Keratinocyte (primary cell): ENCODE measurements around the gene MAGI3.

Experiments
- EZH2 ChIP-seq: IDR thresholded peaks from one replicate; pipeline ENCODE4 v1.6.1; 2012; ENCODE audit warnings: inconsistent platforms, mild to moderate bottlenecking, low read length, moderate library complexity
- TF ChIP-seq, protein P1 (sequence below), 3 experiments: IDR thresholded peaks in 1 of 3; conservative IDR thresholded peaks in 1 of 3; optimal IDR thresholded peaks in 1 of 3; 2 replicates in 2 of 3; 3 replicates in 1 of 3; pipeline versions ENCODE3 to v1.5.1; 2011; ENCODE audit warnings: low read length in 3 of 3, mild to moderate bottlenecking in 3 of 3, moderate library complexity in 2 of 3, control low read depth in 1 of 3, inconsistent platforms in 1 of 3; ENCODE audit not compliant: insufficient read depth in 2 of 3; ENCODE audit errors: extremely low read depth in 1 of 3

DNA sequence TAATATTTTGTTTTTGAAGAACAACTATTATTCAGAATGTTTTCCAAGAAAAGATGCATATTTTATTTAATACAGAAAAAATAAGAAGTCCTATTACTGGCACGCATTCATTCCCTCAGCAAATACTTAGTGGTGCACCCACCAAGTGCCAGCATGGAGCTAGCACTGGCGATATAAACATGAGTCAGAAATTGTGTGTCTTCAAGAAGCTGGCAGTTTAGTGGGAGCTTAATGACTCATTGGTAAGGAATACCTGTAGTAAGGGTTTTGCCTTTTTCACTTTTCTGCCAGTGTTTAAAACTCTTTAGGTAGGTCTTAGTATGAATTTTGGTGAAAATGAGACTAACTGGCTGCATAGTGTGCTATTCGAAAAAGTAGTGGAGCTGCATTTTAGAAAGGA, 6.3 kb downstream of the MAGI3 start:
- TF ChIP-seq, protein P1, sequence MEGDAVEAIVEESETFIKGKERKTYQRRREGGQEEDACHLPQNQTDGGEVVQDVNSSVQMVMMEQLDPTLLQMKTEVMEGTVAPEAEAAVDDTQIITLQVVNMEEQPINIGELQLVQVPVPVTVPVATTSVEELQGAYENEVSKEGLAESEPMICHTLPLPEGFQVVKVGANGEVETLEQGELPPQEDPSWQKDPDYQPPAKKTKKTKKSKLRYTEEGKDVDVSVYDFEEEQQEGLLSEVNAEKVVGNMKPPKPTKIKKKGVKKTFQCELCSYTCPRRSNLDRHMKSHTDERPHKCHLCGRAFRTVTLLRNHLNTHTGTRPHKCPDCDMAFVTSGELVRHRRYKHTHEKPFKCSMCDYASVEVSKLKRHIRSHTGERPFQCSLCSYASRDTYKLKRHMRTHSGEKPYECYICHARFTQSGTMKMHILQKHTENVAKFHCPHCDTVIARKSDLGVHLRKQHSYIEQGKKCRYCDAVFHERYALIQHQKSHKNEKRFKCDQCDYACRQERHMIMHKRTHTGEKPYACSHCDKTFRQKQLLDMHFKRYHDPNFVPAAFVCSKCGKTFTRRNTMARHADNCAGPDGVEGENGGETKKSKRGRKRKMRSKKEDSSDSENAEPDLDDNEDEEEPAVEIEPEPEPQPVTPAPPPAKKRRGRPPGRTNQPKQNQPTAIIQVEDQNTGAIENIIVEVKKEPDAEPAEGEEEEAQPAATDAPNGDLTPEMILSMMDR (optimal IDR thresholded peaks at IDR 0.05 in 1 of 3, IDR thresholded peaks at IDR 0.05 in 1 of 3, conservative IDR thresholded peaks at IDR 0.05 in 1 of 3; ENCODE audit: extremely low read depth in 1 of 3, insufficient read depth in 2 of 3, low read length in 3 of 3), result no peak
- TF ChIP-seq EZH2, result no peak
